ENCODE measurements around the gene ABHD5.

ABHD5 gene

DNA sequence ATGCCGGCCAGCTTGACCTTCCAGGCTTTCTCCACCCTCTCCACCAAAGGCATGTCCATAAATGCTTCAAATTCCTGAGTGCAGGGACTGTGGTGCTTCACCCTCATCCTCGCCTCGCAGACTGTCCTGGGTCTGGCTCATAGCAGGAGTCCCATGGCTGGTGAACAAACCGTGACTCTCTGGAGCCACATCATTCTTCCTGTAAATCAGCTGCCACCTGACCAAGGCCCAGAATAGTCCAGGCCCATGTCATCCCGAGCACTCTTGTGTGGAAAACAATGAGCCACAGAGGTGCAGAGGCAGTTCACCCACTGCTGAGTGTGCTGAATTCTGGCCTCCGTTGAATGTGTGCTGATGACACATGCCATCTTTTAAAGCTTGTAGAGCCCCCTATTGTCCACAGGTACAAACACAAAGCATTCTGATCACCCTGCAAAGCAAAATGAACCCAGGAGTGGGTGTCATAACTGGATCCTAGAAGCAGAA, 68.6 kb downstream of the ABHD5 start:
- DNase-seq: peak in 1 of 5 donors; percentile 17

DNA sequence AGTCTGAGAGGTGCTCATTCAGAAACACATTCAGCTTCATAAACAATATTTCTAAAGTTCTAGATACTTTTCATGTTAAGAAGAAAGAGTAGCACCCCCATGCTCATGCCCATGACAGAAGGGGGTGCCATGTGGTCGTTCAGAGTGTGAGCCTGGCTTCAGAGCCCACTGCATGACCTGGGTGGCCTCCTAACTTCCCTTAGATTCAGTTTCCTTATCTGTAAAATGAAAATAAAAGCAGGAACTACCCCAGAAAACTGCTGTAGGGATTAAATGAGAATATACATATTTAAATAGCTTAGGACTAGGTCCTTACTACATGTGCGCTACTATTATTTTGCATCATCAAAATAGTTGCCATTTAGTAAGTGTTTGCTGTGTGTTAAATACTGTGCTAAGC, 69.2 kb downstream of the ABHD5 start:
- no peak for DNase-seq

DNA sequence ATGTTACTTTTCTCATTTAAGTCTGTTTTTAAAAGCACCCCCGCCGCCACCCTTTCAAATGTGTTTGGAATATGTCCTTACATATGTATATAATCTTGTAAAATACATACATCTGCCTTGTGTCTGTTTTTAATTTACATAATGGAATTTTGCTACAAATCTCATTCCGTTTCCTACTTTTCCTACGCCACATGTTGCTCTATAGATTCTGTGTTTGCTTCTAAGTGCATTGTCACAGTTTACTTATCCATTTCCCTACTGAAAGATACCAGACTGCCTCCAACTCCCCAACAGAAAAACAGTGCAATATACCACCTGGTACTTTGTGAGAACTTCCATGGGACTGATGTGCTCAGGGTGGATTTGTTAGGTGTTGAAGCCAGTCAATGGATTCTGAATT, 70.2 kb downstream of the ABHD5 start:
- DNase-seq: no peak

DNA sequence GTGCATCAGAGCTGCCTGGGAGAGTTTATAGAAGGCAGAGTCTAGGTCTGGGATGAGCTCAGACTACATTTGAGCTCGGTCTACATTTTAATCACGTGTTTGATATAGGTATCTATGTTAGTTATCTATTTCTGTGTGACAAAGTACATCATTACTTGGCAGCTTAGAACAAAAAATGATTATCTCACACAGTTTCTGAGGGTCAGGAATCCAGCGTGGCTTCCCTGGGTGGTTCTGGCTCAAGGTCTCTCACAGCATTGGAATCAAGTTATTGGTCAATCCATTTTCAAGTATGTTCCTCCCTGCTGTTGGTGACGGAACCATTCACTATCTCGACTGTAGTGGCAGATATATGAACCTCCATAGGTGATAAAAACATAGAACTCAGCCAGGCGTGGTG, 71.7 kb downstream of the ABHD5 start:
- DNase-seq: no peak

DNA sequence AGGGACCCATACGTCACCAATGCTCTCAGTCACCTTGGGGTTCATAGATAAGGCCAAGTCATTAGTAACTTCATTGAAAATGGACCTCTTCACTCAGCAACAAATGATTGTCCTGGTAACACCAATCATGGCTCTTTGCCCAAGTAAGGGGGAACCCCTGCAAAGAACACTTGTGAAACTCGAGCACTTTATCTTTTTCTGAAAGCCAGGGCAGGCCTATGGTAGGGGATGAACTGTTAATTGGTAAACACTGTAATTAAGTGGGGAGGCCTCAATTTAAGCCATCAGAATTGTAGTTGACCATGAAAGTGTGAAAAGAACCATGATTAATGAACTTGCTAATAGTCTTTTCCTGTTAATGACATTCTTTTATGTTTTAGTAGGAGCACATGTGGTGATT, 73.3 kb downstream of the ABHD5 start:
- no peak for DNase-seq

DNA sequence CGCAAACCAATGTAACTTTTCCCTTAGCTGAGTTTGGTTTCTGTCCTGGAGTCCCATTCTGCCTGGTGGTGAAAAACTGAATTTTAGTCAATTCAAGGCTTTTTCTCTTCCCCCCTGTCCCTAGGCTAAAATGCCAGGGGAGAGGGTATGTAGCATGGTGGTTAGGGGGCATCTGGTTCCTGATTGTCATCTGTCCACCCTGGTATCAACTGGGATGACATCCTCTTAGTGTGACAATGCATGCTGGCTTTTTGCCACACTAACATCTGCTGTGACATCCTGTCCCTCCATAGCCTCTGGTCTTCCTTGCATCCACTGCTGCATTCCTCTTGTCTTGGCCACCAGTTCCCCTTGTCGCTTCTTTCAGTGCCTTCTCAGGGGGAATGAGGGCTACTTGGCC, 73.7 kb downstream of the ABHD5 start:
- DNase-seq: no peak

DNA sequence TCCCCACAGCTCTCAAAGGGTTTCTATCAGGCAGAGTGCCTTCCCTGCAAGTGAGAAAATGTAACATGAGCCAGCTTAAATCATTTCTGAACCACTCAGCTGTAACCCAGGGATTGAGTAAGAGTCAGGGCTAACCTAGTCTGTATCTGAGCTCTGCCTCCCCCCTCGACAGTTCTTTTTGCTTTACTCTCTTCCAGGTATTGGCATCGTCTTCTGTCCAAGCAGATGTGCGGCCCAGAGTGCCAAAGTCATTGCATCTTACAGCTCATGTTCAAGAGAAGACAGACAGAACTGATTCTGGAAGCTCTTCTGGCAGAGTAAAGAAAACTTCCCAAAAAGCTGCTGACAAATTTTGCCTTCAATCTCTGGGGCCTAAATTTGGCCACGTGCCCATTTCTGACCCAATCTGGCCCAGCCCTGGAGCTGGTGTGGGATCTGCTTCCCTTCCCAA, 74.8 kb downstream of the ABHD5 start:
- DNase-seq: no peak

DNA sequence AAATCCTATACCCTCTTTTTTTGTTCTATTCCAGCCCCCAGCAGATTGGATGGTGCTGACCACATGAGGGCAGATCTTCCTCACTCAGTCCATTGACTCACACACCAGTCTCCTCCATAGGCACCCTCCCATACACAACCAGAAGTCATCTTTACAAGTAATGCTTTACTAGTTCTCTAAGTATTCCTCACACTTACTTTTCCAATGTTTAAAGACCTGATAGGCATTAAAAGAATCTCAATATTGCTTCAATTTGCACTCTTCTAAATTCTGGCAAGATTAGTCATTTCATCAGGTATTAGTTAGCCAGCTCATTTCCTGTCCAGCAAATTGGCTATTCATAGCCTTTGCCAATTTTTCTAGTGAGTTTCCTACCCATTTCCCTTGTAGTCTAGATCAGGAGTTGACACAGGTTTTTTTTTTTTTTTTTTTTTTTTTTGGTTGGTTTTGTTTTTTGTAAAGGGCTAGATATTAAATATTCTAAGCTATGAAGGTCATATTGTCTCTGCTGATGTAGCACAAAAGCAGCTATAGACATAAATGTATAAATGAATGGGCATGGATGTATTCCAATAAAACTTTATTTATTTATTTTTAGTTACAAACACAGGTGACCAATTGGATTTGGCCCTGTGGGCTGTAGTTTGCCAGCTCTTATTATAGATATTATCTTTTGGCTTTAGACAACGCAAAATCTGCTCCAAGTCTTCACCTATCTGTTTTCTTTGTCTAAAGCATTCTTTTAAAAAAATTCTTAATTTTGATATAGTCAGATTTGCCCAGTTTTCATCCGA, 76.1 kb downstream of the ABHD5 start:
- no peak for DNase-seq

DNA sequence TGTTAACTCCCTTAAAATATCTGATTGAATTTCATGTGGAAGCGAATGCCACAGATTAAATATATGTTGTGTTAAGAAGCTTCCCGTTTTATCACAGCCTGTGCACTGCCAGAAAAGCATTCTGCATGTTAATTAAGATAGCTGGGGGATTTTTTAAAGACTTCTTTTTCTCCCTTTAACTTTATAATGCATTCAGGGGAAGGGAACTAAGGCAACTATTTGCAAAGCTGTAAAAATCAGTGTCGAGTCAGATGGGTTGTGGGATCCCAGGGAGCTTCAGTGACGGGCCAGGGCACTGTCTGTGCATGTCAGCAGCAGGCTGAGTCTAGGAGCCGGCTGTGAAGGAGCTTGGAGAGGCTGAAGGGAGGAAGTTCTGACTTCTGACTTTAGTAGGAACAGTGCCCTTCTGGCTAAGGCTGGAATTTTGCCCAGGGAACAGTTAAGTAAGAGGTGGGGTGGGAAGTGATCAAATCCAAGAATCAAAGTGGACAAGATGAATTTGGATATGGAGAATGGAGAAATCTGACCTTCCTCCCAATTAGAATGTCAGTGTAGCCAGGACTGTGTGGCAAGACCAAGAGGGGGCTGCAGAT, 77.7 kb downstream of the ABHD5 start:
- no peak for DNase-seq

DNA sequence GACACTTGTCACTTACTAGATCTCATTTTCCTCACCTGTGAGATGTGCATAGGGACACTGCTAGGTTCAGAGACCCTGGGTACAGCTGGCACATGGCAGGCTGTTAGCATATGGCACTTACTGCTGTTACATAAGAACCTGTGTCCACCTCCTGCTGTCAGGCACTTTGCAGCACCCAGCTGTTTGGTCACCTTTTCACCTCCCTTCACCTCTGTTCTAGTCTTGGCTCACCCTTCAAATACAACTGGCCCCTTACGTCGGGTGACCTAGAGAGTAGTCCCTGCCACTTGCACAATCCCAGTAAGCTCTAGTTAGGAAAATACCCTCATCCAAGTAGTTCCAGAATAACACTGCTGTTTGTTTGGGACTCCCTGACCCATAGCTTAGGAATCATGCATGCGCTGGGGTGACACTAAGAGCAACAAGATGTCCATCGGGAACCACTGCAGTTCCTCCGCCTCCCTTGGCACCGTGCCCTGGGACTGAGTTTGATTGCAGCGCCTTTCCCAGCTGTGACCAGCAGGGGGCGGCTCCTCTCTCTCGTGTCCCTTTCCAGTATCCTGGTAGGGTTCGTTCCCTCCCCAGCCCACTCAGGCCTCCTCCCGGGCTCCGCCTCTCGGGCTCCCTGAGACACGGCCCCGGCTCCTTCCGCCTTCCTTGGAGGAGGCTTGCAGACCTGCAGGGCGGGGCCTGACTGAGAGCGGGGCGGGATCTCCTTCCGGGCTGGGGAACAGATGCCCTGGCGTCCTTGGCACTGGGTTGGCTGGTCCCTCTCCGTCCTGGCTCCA, 78.6 kb downstream of the ABHD5 start:
- peak; percentile 42 to 70 (median 57) for DNase-seq

DNA sequence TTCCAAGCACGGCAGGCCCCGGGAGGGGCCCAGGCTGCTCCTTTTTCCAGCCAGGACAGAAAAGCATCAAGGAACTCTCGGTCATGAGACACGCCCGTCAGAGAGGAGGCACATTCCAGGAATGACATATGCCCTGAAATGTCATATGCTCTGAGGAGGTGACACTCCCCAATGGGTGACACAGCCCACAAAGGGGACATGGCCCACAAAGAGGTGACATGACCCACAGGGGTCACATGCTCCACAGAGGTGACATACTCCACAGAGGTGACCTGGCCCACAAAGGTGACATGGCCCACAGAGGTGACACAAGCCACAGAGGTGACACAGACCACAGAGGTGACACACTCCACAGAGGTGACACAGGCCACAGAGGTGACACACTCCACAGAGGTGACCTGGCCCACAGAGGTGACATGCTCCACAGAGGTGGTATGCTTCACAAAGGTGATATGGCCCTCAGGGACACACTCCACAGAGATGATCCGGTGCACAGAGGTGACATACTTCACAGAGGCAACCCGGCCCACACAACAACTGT, 79.2 kb downstream of the ABHD5 start:
- DNase-seq: peak in 1 of 5 donors; percentile 26

DNA sequence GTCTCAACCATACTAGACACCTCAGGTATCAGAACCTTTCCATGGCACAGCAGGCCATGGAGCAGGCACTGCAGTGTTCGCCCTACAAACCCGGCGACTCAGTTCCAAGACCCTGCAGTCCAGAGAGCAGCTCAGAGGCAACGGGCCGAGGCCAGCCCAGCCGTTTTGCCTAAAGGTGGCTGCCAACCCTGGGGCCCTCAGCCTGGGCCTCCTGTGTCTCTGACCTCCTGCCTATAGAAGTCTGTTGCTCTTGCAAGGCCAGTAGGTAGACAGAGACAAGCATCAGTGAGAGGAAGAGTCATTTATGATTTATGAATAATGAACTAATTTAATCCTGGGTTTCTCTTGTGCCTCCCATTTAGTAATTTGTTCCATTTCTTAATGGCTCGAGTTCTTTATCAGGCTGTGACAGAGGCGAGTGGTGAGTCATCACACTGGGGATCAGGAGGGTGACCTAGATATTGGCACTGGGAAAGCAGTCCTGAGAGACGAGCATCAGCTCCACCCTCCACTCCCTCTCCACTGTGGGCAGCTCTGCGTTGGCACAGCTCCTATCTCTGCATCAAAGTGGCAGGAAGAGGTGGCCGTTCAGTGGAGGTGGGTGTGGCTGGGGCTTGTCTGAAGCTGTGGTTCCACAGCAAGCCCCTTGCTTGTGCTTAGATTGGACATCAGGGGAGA, 79.8 kb downstream of the ABHD5 start:
- DNase-seq: peak in 1 of 5 donors; percentile 27

DNA sequence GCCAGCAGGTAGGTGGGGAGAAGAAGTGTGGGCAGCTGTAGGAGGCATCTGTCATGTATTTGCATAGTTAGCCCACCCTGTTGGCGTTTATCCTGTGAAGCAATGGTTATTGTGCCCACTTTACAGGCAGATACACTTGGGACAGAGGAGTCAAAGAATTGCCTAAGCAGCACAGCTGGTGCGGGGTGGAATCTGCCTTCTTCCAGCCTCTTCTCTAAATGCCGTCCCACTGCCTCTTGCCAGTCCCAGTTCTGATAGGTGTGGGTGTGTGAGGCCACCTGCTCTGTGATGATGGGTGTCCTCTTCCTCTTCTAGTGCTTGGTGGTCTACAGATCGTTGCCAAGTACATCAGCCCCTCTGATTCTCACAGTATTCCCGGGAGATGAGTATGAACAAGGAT, 80.9 kb downstream of the ABHD5 start:
- no peak for DNase-seq

DNA sequence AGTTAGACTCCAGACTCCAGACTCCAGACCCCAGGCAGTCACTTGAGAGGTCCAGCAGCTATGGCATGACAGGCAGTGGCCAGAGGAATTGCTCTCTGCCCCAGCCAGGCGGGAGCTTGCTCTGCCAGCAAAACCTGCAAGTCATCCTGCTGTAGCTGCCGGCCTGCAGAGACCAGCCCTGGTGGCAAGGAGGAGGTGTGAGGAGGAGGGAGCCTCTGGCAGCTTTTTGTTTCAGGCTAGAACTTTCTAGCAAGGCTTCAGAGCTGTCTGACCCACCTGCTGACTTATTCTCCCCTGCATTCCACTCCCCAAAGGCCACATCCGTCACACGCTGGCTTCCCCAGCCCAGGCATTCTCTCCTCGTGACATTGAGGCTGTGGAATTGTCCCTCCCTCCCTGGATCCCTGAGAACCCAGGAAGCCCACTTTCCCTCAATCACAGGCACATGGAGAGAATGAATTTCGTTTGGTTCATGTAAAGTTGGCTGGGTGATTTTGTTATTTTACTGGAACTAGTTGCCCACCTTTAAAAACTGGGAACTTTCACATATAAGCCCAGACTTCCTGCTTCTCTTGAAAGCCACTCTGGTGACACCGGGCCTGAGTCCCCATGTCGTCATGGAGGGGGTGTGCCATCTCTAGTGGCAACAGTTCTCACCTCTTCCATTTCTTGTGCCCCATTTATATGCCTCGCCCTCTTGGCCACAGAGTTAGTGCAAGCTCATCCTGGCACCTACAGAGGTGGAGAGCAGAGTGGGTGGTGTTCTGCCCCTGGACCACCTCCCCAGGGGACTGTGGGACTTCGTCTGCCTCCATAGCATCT, 82.7 kb downstream of the ABHD5 start:
- no peak for DNase-seq

DNA sequence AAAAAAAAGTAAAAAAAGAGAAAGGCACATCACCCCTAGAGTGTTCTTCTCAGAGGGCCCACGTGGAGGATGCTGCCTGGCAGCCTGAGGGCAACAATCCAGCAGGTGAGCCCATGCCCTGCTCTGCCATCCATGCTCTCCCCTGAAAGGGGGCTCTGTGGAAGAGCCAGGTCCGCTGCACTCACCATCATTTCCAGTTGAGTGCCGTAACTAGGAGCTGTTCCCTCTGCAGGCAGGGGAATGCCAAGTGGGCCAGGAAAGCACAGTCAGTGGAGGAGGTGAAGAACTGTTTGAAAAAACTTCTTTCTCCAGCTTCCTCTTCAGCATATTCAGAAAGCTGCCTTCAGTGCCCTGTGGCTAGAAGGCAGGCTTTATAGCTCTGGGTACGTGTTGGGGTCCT, 84.1 kb downstream of the ABHD5 start:
- no peak for DNase-seq

DNA sequence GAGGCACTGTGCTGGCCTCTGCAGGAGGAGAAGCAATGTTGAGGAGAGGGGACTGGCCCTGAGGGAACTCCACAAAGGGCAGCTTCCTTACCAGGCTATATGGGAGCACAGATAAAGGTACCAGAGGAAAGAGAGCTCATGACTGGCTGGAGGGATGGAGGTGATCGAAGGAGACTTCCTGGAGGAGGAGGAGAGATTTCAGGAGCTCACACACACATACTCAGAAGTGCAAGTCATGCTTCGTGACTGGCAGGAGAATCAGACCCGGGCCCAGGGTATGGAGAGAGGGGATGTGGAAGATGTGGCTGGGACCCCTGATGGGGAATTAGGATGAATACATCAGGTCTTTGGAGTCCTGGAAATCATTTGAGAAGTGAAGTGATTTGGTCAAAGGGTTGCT, 85.4 kb downstream of the ABHD5 start:
- no peak for DNase-seq

DNA sequence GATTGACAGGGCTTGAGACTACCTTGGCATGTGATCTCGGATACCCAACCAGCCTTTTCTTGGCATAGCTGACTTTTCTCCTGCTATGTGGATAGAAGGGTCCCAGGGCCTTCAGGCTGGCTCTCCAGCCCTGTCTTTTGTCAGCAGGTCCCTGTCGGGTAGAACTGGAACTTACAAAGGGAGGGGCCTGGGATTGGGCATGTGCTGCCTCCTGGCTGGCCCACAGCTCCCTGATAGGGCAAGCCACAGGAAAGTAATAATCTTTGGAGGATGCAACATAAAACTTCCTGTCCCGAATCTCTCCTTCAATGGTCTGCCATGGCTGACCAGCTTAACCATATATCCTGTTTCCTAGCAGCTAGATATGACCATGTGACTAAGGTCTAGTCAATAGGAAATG, 89.1 kb downstream of the ABHD5 start:
- no peak for DNase-seq

DNA sequence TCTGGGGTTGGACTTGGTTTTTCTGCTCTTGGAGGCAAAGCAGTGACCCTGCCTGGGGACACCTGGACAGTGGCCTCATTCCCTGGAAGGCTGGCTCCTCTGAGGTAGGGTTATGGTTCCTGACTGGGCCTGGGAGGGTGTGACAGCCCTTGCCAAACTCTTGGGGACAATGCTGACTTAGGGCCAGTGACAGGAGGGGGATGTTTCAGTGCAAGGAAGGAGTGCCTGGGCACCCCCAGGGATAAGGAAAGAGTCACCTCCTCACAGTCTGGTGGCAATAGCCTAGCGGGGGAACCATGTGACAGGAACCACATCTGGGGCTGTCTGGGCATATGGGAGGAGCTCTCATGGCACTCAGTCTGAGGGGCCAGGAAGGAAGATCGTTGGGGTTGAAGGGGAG, 91.8 kb downstream of the ABHD5 start:
- DNase-seq: no peak
